HG02870 (cell line): ENCODE data around the gene RPUSD4.

ENCODE experiments used
- ATAC-seq: cut with Tn5 transposase; IDR thresholded peaks from one replicate; pipeline ENCODE4 v1.9.1; 2021; ENCODE audit warnings: mild to moderate bottlenecking, moderate library complexity; ENCODE audit not compliant: unreplicated experiment

RPUSD4 gene

DNA sequence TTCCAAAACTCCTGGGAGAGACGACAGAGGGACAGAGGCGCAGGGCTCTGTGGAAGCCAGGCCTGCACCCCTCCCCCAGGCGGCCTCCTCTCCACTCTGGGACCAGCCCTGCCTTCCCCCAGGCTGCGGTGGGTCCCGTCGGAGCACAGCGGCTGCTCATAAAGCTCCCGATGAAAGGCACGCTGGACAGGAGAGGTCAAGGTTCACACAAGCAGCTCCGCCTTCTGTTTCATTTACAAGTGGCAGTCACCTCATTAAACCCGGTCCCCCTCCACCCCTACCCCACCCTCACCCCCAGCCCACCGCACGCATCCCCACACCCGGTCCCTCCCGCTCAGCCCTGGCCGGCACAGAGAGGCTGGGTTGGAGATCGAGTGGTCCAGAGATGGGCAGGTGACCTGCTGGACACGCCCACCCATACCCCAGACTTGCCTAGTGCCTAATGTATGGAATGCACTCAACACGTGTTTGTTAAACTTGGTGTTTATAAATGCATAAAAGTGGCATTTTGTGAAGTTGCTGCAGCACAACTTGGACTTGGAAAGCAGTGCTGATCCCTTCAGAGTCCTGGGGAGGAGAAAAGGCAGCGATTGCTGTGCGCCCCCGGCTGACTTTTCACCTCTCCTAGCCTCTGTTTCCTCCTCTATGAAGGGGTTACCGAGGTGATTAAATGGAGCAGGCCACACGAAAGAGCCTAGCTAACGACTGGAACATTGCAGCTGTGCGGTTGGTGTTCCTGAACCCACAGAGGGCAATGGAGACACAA lies 26.0 kb downstream of the RPUSD4 start:
- no peak for ATAC-seq

DNA sequence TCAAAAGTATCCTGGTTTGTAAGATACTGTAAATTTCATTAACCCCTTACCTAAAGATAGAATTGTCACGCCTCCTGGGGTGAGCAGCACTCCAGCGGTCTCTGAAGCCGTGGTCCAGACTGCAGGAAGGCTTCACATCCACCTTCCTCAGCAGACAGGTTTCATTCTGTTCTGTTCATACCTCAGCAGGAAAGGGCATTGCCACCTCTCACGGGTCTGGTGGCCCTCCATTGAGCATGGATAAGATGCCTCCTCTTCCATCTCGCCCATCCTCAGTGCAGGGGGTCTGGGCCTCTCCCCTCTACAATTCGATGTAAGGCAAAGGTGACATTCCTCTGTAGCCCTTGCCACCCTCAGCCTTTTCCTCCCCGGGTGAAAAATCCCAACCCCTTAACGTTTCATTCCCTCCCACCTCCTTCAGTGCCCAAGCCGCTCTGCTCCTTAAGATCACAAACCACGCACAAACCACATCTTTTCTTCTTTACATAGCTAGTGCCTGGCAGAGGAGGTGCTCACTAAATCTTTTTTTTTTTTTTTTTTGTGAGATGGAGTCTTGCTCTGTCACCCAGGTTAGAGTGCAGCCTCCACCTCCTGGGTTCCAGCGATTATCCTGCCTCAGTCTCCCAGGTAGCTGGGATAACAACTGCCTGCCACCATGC lies 28.5 kb downstream of the RPUSD4 start:
- ATAC-seq = no peak

DNA sequence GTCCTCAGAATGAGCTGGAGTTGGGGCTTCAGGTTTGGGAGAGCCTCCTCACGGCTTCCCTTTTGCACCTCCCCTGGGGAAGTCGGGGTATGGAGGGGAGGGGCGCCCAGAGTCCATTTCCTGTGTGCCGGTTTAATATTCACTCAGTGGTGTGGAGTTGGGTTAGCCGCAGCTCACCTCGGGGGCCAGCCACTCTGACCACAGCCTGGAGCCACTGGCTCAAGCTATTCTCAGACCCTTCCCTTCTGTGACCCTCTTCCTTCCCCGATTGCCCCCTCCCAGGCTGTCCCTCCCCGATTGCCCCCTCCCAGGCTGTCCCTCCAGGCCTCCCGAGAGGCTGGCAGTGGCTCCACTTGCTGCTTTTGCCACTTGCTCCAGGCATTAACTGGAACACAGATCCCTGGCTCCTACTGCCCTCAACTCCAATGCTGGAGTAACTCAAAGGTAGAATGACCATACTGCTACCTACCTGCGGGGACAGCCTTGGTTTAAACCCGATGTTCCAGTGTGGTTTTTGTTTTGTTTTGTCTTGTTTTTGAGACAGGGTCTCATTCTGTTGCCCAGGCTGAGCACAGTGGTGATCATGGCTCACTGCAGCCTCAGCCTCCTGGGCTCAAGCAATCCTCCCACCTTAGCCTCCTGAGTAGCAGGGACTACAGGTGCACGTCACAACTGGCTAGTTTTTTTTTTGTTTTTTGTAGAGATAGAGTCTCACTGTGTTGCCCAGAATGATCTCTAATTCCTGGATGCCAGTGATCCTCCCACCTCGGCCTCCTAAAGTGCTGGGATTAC lies 29.3 kb downstream of the RPUSD4 start:
- no peak for ATAC-seq

GRCh38 chr11:126176853-126177470 lies 34.5 kb downstream of the RPUSD4 start:
- ATAC-seq = no peak

DNA sequence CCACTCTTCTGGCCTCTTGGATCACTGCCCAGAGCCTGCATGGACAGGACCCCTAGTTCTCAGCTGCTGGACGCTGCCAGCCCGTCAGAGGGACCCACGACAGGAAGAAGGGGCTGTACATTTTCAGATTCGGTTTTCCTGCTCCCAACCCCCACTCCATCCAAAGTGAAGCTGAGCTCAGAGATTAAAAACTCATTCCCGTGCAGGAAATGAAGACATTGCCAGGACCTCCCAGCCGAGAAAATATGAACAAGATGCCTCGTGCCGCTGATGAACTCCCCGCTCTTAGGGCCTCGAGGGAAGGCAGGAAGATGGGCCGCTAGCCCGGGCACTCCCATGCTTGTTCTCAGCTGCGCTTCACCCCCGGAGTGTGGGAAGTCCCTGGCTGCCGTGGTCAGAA lies 36.1 kb downstream of the RPUSD4 start:
- ATAC-seq = no peak

DNA sequence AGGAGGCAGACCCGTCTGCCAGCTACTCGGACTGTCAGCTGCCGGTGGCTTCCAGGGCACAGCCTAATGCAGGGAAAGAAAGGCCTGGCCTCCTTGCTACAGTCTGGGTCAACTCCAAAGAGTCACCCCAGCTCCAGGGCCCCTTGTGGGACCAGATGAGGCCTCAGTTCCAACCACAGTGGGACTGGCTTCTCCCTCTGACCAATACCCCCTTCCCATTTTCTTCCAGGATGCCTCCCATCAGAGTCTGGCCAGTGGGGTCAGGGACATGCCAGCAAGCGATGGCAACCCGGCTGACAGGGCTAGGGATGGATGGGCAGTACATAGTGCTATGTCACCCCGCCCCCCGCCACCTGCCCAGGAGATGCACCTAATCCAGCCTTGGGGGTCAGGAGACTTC lies 36.6 kb downstream of the RPUSD4 start:
- ATAC-seq = no peak

GRCh38 chr11:126173257-126173656 lies 38.2 kb downstream of the RPUSD4 start:
- no peak for ATAC-seq

GRCh38 chr11:126172596-126173038 lies 38.8 kb downstream of the RPUSD4 start:
- no peak for ATAC-seq

DNA sequence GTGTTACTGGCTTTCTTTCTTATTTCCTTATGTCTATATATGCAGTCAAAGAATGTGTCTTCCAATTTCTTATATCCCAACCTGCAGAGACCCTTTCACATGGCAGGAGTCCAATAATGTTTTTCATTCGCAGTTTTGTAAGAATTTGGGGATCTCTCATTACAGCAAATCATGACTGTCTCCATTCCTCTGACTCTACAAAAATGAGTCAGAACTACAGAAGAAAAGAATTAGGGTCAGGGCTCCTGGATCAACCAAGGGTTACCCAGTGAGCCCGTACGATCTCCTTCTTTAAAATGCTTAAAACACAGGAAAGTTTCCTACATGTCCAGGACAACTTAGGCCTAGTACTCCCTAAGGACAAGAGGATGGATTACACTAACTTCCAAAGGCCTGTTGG lies 42.2 kb downstream of the RPUSD4 start:
- ATAC-seq = no peak

DNA sequence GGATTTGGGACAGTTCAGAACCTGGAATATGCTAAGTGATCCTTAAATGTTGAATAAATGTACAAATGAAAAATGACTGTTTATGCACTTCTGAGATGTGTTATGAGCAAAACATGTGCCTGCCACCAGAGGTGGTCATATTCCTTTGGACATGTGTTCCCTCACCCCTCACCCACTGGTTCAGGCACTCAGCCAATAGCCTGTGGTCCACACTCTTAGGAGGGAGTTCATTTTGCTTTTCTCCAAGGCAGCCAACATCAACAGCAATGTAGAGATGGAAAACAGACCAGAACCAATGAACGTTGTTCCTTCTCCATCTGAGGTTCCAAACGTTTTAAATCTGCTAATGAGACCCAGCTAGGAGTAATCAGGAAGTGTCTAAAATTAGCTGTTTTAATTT lies 44.0 kb downstream of the RPUSD4 start:
- no peak for ATAC-seq

- no peak for ATAC-seq
Observed at GRCh38 chr11:126166413-126166812, 45.0 kb downstream of the RPUSD4 start.

- no peak for ATAC-seq
Observed at GRCh38 chr11:126165757-126166156, 45.7 kb downstream of the RPUSD4 start.

- ATAC-seq = no peak
Observed at GRCh38 chr11:126165311-126165720, 46.1 kb downstream of the RPUSD4 start.

DNA sequence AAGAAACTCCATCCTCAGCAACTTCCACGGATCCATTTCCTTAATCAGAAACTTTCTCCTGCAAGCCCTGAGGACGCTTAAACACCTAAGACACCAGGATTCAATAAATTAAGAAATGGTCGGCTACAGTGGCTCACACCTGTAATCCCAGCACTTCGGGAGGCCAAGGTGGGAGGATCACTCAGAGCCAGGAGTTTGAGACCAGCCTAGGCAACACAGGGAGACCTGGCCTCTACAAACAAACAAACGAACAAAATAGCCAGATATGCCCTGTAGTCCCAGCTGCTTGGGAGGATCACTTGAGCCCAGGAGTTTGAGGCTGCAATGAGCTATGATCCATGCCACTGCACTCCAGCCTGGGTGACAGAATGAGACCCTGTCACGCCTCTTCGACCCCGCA lies 46.7 kb downstream of the RPUSD4 start:
- no peak for ATAC-seq

GRCh38 chr11:126163779-126164178 lies 47.7 kb downstream of the RPUSD4 start:
- no peak for ATAC-seq

GRCh38 chr11:126163074-126163700 lies 48.3 kb downstream of the RPUSD4 start:
- no peak for ATAC-seq

DNA sequence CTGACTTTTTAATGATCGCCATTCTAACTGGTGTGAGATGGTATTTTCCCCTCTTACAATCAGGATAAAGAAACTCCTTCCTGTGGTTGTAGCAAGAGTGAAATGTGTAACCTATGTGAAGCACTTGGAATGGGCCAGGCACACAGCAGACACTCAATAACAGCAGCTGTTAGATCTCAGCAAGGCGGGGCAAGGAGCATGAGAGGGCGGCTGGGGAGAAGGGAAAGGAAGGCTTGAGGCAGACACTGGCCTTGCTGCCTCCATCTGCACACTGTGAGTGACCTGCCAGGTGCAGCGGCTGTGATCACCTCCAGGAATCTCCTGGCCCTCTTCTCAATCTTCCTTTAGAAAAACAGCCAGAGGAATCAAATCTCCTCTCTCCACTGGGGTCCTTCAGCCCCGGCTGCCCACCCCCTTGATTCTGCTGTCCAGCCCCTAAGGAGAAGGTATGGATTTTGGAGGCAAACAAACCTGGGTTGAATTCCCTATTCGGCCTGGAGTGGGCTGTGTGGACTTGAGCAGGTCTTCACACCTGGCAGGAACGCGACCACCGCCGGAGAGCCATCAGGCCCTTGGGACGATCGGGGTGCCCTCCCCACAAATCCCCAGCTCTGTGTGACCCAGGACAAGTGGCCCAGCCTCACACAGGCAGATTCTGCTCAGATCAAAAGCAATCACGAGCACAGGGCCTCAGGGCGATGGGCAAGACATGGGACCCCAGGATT lies 49.0 kb downstream of the RPUSD4 start:
- ATAC-seq = no peak

GRCh38 chr11:126161023-126161391 lies 50.4 kb downstream of the RPUSD4 start:
- ATAC-seq = no peak

DNA sequence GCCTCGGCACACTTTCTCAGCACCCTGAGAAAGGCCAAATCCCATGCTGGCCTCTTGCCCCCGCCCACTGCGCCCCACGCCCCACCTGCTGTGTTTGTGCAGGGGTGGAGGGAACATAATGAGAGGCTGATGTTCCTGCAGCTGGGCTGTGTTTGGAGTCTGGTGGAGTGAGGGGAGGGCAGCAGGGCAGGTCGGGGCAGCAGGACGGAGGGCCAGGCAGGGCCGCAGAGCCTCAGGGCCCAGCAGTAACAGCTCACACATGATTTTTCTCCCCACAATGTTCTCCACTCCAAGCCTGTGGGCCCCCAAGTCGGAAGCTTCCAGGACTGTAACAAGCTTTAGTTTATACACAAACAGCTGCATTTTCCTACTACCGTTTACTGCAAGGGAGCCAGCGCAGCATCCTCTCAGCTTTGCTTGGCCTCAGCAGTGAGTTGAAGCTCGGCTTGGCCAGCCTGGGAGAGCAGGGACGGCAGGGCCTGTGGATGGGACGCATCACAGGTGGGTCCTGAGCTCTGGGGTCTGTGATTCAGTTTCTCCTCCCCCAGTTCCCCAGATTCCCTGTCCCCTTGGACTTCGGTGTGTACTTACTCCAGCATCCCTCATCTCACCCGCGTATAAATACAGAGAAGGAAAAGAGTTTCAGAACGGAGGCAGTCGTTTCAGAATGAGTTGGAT lies 51.0 kb downstream of the RPUSD4 start:
- ATAC-seq = no peak
